ENCODE data around the gene OSTM1. TPM values are rescaled to one million over a fixed set of nuclear protein-coding genes. Genes with fewer than 3 reads are reported as not detected.
"Not testable (repeated sequence)": the region's sequence is repeated elsewhere in the genome, so short reads cannot be mapped to it uniquely, and the experiment has no call there.

The OSTM1 gene
- total and polyA plus RNA-seq, 12 donors: 15.6 to 510 (median 59.3) TPM

- TF ChIP-seq CTCF (IDR thresholded peaks at IDR 0.05) (no peak), POLR2A (IDR thresholded peaks at IDR 0.05) (no peak)
- intact Hi-C loops (cut with DNase I): no loop called here
- 85 to 96% (median 94%) methylated on average over 7 of the region's 7 CpGs for WGBS, 4 donors
Observed at GRCh38 chr6:108001696-108002231, 72.8 kb downstream of the OSTM1 start.

GRCh38 chr6:108000259-108000658, 74.3 kb downstream of the OSTM1 start:
- H3K36me3 ChIP-seq (replicated peaks in 1 of 2); H3K27me3 ChIP-seq; H3K9me3 ChIP-seq (replicated peaks in 1 of 3); H3K4me3 ChIP-seq; intact Hi-C loops (cut with DNase I); H3K4me1 ChIP-seq (replicated peaks in 1 of 2); H3K27ac ChIP-seq; DNase-seq: not testable (repeated sequence)
- WGBS, 4 donors: 92 to 93% (median 93%) methylated on average over 5 of the region's 5 CpGs

More at GRCh38 chr6:108001696-108002231, 72.8 kb downstream of the OSTM1 start:
- Histone ChIP-seq H3K4me1 (replicated peaks in 1 of 2) (no peaks in the 10 kb centered on the region), H3K9me3 (replicated peaks in 1 of 3) (no peaks in the 10 kb centered on the region), H3K36me3 (replicated peaks in 1 of 2) (no peaks in the 10 kb centered on the region), H3K27ac (no peak overlapping the region), H3K4me3 (no peak overlapping the region), H3K27me3 (no peaks in the 10 kb centered on the region)
- DNase-seq: no peak

- Histone ChIP-seq H3K4me3 (no peak overlapping the region), H3K4me1 (replicated peaks in 1 of 2) (no peaks in the 10 kb centered on the region), H3K9me3 (replicated peaks in 1 of 3) (no peaks in the 10 kb centered on the region), H3K27ac (no peak overlapping the region), H3K27me3 (no peaks in the 10 kb centered on the region), H3K36me3 (replicated peaks in 1 of 2) (no peaks in the 10 kb centered on the region)
- TF ChIP-seq CTCF (IDR thresholded peaks at IDR 0.05) (no peak), POLR2A (IDR thresholded peaks at IDR 0.05) (no peak)
- no peak for DNase-seq
- intact Hi-C loops (cut with DNase I): loop anchor here in 1 of 2 donors (10.0 kb wide), 1 partner anchor 525 kb away; no protein-coding TSS in a partner anchor
Observed at GRCh38 chr6:107999341-107999740, 75.2 kb downstream of the OSTM1 start.

- Histone ChIP-seq H3K9me3 (replicated peaks in 1 of 3) (no peaks in the 10 kb centered on the region), H3K4me3 (no peak overlapping the region), H3K36me3 (replicated peaks in 1 of 2) (no peaks in the 10 kb centered on the region), H3K4me1 (replicated peaks in 1 of 2) (peaks cover 4 to 6% of the 10 kb centered on the region in 2 donors), H3K27ac (no peak overlapping the region), H3K27me3 (no peaks in the 10 kb centered on the region)
- 82 to 90% (median 85%) methylated on average over 9 of the region's 9 CpGs for WGBS, 4 donors
- TF ChIP-seq POLR2A (IDR thresholded peaks at IDR 0.05): no peak
- TF ChIP-seq CTCF (IDR thresholded peaks at IDR 0.05): no peak
- no peak for DNase-seq
- intact Hi-C loops (cut with DNase I): loop anchor here in 1 of 2 donors (10.0 kb wide), 1 partner anchor 533 kb away; no protein-coding TSS in a partner anchor
Observed at GRCh38 chr6:107991772-107992550, 82.6 kb downstream of the OSTM1 start.

Small RNA genes within 50 kb of the gene (small RNA-seq; reads per million reads assigned to genes)
- 0 reads per million in 2 donors for gene RF00019

Other genes with a start within 250 kb of the OSTM1 start
- 100 to 1,000 TPM in 4 of 9 donors, 10 to 100 TPM in 5; 23.8 to 190 (median 60.0) TPM for gene SEC63, start 116.5 kb downstream of the OSTM1 start, total RNA-seq
- gene SEC63, start 116.5 kb downstream of the OSTM1 start, polyA plus RNA-seq: 100 to 1,000 TPM in 1 of 3 donors, 10 to 100 TPM in 2; 50.8 to 141 (median 68.1) TPM
- gene NR2E1, start 91.3 kb upstream of the OSTM1 start, total RNA-seq: 1 to 10 TPM in 2 of 9 donors, under 1 TPM in 4, not detected in 3; 0.20 to 2.3 (median 0.94) TPM
- under 1 TPM; 0.08 to 0.20 (median 0.17) TPM for gene NR2E1, start 91.3 kb upstream of the OSTM1 start, polyA plus RNA-seq
- gene SNX3, start 186.3 kb upstream of the OSTM1 start, total RNA-seq: 100 to 1,000 TPM; 168 to 309 (median 237) TPM
- 100 to 1,000 TPM; 115 to 491 (median 164) TPM for gene SNX3, start 186.3 kb upstream of the OSTM1 start, polyA plus RNA-seq
- gene AFG1L, start 220.3 kb upstream of the OSTM1 start, total RNA-seq: 10 to 100 TPM in 3 of 9 donors, 1 to 10 TPM in 6; 3.2 to 13.5 (median 9.3) TPM
- gene AFG1L, start 220.3 kb upstream of the OSTM1 start, polyA plus RNA-seq: 1 to 10 TPM; 2.5 to 6.1 (median 3.1) TPM